ENCODE measurements around the gene FRMD4A.

GRCh38 chr10:14265709-14266108 is 65.0 kb downstream of the FRMD4A start:
- TF ChIP-seq CTCF (IDR thresholded peaks at IDR 0.05) (no peak), POLR2A (IDR thresholded peaks at IDR 0.05) (no peak)
